ENCODE data around the gene COL11A2.

The COL11A2 gene

DNA sequence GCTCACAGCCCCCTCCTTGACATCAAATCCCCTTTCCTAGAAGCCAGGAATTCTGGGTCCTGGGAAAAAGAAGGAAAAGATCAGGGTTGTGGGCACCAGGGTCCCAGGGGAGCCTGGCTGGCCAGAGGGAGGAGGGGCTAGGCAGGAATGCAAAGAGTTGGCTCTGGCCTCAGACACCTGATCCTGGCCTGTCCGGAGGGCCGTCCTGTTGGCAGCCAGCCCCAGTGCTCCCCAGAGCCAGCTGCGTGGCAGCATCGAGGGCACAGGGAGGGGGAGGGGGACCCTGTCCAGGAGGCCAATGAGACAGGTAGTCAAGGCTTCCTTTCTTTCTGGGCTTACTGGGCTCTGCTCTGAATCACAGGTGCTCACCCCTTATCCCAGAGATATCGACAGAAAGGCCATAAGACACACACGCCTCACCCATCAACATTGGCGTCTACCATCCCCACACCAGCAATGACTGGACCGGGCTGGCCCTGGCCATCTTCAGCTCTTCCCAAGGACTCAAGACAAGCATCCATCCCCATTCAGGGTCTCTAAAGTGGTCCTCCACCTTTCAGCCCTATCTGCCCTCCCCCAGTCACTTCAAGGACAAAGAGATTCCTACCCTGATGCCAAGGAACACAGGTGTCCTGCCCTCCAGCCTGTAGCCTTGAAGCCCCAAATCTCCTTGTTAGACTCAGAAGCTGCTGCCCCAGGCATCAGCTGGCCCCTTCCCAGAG lies 723 bp downstream of the COL11A2 start:
- DNase-seq = no peak

DNA sequence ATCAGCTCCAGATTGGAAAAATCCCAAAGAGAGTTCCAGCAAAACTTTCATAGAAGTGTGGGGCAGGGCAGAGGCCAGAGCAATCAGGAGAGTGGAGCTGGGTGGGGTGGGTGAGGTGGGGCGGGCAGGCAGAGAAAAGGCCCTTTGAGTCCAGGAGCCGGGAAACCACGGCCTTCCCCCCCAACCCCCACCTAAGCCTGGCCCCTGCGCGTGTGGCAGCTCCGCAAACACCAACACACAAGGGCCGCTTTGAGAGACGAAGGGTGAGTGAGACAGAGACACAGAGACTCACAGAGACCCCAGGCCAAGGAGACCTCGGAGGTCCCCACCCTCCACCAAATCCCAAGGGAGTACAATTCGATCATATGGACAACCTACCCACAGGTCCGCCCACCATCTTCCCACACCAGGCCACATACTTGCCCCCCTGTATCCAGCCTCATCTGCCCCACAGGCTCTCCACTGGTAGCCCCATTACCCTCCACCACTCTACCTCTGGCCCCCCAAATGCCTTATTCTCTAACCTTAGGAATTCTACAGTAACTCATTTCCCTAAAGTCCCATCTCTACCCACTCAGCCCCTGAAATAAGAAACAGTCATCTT lies 1.7 kb downstream of the COL11A2 start:
- DNase-seq = no peak

DNA sequence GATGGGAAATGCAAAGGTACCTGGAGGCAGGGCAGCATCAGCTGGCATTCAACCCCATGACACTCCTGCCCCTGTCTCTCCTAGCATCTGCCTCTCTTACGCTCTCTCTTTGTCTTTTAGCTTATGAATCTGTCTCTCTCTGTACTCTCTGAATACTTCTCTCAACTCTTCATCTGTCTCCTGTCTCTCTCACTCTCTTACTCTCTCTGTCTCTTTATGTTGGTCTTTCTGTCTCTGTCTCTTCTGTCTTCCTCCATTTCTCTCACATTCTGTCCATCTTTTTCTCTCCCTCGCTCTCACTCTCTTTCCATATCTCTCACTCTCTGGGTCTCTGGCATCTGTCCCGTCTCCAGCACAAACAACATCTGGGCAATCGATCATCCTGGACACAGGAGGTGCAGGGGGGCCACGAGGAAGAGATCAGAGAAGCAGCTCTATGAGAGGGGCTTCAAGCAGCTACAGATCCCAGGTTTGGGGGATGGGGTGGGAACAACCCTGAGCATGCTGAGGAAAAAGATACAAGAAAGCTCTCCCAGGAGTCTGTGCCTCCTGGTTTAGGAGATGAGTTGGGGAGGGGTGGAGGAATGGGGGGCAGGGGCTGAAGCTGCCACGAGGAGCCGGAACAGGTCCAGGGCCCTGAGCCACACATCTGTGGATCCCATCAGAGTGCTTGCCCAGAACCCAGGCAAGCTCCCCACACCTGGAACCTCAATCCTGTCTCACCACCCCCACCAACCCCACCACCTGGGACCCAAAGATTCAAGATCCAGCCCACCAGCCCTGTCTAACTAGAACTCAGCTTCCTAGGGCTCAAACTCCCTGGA lies 2.4 kb downstream of the COL11A2 start:
- no peak for DNase-seq

DNA sequence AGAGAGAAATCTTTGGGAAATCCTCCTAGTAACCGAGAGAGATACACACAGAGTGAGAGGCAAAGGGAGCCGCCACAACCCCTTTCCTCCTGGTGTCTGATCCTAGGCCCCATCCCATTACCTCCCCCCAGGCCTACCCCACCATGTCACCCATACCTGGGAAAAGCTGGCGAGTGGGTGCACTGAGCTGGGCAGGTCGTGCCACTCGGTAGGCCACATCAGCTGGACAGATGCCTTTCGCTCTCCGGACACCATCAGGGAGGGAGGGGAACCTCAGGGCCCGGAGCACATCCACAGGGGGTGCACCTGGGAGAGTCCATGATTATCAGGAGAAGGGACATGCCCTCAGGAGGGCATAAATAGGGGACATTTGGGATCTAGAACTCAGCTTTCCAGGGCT lies 3.1 kb downstream of the COL11A2 start:
- DNase-seq = no peak

DNA sequence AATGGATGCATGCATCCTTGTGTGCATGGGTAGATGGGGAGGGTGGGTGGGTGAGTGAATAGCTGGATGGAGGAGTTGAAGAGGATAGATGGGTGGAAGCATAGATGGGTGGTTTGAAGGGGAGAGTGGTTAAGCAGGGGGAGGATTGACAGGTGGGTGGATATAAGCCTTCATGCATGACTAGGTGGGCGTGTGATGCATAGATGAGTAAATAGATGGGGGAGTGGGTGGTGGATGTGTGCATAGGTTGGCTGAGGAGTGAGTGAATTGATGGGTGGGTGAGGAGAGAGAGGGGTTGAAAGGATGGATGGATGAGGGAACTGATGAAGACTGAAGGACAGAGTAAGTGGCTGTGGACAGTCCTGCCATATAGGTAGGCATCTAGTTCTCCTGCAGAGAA lies 4.5 kb downstream of the COL11A2 start:
- no peak for DNase-seq

DNA sequence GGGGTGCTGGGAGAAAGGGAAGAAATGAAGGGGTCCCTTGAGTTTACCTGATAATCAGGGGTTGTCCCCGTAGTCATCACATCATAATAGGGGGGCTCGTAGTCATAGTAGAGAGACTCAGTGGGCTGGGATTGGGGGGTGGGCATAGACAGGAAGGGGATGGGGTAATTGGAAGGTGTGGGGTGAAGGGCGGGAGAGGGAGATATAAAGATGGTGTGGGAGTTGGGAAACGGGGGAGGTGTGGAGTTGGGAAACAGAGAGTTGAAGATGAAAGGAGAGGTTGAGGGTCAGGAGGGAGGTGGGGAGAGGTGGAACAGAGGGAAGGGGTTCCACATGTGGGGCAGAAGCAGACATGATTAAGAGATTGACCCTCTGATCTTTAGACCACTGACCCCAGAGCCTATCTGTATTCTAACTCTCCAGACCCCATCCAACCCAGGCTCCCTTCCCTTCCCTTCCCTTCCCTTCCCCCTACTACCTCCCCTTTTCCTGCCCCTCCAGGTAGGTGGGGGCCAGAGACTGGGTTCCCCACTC lies 6.5 kb downstream of the COL11A2 start:
- DNase-seq = no peak

DNA sequence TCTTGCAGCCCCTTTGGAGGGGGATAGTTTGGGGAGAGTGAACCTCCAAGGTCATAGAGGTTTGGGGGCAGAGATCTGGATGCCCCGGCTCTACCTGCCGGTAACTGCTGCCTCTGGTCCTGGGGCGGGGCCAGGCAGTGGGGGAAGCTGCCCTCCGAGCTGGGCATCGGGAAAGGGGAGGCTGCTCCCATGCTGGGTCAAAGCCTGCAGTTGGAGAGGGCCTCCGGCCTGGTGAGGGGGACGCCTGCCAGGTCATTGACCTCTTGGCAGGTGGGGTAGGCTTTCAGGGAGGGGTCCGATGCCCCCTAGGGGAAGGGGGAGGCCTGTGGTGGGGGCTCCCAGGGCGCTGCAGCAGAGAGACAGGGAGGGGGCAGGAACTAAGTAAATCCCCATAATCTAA lies 7.1 kb downstream of the COL11A2 start:
- no peak for DNase-seq

DNA sequence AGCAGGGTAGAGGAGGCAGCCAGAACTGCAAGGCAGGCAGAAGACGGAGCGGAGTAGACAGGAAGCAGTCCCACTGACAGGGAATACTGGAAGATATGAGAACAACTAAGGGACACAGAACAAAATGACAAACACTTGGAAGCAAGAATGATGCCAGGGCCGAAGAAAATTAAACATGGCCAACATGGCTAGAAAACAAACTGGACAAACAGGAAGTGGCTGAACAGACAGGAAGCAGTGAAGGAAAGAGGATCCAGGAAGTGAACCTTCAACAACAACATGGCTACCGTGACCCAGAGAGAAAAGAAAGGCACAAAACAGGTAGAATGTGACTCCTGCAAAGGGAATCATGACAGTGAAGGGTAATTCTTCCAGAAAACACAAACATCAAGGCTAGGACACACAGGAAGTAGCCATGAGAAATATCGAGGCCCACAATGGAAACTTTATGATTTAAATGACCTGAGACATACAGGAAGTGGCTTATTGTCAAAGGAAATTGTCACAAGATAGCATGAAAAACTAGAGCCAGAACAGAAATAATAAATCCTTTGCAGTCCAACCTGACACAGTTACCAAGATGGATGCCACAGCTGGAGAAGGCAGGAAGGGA lies 9.1 kb downstream of the COL11A2 start:
- no peak for DNase-seq

DNA sequence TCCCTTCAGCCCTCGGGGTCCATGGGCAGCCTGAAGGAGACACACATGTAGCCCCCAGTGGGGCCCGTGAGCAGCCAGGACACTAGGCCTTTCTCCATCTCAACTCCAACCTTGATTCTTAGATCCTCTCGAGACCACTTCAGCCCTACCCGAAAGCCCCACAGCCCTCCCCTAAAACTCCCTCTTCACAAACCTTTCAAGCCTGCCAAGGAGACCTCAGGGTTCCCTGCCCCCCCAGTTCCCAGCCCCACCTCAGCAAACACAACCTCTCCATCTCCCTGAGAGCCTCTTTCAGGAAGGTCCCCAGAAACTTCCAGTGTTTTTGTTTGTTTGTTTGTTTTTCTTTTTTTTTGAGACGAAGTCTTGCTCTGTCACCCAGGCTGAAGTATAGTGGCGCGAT lies 11.1 kb downstream of the COL11A2 start:
- no peak for DNase-seq

DNA sequence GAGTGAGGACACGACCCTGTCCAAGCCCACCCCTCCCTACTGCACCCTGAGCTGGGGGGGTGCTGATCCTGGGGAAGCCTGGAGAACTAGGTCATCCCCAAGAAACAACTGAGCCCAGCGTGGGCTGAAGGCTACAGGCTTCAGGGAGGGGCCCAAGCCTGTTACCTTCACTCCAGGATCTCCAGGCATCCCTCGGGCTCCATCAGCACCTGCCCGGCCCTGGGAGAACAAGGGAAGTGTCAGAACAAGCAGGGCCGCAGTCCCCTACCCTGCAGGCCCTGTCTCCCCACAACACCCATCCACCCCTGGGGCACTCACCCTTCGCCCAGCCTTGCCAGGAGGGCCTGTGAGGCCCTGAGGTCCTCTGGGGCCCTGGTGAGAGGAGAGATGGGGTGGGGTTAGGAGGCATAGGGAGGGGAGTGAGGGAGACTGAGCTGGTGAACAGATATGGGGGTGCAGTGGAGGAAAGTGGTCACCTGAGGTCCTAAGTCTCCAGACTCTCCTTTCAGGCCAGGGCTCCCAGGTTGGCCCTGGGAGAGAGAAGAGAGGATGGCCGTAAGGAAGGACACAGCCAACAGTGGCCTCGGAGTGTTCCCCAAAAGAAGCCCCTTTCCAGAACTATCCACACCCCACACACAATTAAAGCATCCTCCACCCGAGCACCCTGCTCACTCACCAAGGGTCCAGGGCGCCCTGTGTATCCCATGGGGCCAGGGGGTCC lies 13.4 kb downstream of the COL11A2 start:
- DNase-seq = no peak

DNA sequence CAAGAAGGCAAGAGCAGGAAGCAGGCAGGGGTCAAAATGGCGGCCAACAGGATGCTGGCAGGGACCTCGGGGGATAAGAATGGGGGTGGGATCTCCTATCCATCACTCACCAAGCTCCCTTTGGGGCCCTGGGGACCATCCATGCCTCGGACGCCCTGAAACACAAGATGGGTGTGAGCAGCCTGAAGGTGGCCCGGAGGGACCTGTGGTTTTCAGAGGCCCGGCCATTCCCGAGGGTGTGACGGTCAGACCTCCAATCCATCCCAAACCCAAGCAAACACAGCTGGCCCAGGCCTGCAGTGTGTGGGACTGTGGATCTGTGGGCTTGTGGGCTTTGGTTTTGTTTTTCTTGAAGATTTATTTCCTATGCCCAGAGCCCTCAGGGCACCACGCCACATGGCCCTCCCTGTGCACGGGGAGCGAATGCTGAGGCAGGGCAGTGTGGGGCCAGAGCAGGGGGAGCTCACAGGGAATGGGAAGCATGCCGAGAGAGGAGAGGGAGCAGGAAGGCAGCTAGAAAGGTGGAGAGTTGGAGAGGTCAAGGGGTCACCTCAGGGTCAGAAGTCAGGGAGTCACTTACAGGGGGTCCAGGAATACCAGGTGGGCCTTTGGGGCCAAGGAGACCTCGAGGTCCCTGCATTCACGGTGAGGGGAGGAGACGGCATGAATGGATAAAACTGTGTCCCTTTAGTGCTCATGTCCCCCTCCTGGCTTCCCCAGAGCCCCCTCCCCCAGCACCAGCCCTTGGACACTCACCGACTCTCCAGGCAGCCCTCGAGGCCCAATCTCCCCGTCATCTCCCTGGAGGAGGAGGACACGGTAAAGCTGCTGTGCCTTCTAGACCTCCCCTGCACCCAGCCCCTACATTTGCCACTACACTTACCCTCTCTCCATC lies 14.5 kb downstream of the COL11A2 start:
- DNase-seq = no peak

DNA sequence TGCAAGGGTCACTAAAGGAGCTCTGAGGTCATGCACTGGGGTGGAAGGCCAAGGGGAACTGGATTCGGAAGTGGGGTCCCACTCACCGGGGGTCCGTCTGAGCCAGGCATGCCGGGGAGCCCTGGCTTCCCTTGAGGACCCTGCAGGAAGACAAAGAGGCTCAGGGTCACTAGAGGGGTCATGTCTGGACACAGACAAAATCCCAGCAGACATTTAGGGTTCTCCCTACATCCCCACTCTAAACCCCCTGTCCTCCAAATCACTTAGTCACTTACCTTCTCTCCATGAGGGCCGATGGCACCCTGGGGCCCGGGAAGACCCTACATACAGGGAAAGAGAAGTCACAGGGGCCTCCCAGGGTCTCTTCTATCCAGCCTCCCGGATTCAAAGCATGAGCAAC lies 15.4 kb downstream of the COL11A2 start:
- DNase-seq = no peak

DNA sequence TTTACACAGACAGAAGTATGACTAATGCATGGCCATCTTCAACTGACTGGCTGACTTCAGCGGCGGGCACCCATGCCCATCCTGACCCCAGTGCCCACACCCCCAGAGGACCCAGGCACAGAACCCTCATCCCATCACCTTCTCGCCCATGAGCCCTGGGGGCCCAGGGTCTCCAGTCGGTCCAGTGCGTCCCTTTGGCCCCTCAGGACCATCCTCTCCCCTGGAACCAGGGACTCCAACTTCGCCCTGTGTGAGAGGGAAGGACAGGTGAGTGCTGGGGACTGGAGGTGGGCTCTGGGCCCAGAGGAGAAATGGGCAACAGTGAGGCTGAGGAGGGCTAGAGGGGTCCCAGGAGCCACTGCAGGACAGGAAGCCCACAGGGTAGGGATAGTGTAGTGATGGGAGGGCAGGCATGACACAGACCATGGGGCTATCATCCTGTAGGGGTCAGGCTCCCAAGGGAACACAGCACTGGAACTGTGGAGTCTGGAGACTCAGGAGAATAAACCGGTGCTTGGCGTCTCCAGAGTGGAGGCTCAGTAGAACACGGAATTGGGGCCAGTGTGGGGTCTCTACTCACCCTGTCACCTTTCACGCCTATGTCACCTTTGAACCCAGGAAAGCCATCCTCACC lies 16.7 kb downstream of the COL11A2 start:
- no peak for DNase-seq

DNA sequence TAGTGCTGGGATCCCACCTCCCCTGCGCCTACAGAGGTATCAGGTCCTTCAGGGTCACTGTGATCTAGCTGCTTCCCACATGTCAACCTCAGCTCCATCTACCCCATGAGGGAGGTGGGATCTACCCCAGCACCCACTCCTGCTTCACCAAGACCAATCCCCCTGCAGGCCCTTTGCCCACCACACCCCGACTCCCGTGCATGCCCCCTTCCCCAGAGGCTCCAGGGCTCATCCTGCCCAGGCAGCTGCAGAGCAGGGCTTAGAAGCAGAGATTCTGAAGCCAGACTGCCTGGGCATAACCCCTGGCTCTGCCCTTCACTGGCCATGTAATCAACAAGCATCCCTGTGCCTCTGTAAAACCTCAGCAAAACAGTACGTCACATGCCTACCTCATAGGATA lies 17.5 kb downstream of the COL11A2 start:
- no peak for DNase-seq

DNA sequence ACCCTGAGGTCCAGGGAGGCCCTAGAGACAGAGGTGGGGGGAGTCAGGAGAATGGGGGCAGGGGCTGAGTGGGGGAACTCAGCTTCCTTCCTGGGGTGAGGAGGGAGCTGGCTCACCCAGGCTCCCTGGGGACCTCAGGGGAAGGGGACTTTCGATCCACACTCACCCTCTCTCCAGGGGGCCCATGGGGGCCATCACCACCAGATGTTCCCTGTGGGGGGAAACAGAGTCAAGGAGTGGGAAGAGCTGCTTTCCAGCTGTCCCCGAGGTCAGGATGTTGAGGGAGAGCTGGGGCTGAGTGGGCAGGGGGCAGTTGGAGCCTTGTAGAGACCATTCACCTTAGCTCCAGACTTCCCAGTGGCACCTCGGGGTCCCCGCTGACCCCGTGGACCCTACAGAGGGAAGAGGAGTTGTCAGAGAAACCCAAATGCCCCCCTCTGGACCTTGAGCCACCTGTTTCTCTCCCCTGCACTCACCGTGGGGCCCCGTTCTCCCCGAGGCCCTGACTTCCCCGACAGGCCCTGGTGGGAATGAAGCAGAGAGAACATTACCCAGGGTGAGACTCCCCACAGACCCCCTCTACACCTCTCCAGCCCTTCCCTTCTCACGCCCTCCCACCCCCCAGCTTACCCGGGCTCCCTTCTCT lies 18.6 kb downstream of the COL11A2 start:
- DNase-seq = no peak

DNA sequence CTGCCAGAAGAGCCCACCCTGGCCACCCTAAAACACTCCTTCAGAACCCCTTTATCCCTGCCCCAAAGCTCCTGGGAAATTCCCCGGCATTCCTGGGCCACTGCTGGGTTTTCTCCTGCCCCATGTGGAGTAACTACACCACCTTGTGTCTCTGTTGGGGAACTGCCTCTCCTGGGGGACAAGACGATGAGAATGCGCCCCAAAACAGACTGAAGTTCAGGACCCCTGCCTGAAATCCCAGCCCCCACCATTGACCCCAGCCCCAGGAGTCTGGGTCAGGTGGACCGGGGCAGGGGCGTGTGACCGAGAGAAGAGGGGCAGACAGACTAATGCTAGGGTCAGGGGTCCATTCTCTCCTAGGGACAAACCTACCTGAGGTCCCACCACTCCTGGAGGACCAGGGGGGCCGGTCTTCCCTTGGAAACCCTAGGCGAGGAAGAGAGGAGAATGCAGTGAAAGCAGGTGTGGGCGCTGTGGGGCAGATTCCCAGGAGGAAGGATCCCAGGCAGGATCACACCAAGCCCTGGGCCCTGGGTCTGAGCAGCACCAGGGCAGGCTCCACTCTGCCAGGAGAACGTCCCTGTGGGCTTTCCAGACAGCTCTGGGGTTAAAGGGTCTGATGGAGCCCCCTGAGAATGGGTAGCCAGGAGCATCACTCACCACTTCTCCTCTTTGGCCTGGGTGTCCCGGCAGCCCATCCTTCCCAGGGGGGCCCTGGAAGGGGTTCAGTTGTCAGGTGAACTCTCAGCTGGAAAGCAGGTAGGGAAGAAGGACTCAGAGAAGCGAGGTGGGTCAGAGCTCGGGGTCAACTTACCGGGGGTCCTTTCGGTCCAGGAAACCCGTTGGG lies 19.4 kb downstream of the COL11A2 start:
- no peak for DNase-seq

DNA sequence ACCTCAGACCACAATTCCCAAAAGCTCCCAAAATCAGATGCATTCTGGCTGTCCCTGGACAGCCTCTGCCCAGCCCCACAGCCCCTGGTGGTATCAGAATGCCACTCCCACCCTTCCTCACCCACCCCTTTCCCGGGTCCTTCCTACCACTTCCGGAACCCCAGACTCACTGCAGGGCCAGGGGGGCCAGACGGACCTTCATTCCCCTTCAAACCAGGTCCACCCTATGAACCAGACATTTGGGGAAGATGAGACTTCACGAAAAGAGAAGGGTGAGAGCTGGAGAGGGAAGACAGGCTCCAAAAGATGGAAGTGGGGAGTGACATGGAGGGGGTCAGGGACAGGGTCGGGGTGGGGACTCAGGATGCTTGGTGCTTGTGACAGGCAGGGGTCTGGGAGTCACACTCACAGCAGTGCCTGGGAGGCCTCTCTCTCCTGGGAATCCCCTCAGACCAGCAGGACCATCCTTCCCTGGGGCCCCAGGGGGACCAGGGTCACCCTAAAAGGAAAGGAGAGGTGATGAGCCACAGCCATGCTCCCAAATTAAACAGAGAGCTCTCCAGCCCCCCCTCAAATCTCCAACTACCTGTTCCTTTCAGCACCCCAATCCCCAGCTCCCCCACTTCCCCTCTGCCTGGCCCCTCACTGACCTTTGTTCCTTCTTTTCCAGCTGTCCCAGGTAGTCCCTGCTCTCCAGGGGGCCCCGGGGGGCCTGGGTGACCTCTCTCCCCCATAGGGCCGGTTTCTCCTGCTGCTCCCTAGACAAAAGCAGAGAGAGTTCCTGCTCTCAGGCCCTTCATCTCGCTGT lies 20.2 kb downstream of the COL11A2 start:
- DNase-seq = no peak

DNA sequence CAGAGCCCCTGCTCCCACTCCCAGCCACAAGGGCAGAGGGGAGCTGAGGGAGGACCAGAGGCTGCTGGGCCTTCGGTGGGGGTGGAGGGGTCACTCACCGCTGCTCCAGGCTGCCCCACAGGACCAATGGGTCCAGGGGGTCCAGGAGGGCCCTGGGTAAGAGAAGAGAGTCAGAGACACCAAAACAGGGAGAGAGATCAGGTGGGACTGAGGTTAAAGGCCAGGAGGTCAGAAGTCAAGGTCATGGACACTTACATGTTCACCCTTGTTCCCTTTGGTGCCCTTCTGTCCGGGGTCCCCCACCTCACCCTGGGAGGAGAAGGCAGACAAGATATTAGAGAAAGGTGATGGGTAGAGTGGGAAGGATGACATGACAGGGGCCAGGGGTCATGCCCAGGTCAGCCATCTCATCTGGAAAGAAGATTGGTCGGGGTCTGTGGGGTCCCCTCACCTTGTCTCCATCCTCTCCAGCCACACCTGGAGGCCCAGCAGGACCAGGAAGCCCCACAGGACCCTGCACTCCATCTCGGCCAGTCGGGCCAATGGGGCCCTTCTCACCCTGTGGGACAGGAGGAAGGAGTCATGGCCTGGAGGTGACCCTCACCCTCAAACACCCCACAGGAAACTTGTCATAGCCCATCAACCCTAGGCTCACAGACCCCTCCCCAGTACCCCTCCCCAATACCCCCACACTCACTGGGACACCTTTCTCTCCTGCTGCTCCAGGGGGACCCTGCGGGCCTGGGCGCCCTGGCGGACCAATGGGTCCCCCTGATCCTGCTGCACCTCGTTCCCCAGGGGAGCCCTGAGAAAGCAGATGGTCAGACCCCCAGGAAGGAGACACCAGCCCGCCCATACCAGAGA lies 21.0 kb downstream of the COL11A2 start:
- no peak for DNase-seq

Data from fibroblast of skin of right biceps (primary cell).